ENCODE data around the gene CHODL. TPM values are rescaled to one million over a fixed set of nuclear protein-coding genes. Genes with fewer than 3 reads are reported as not detected.

CHODL gene
- total RNA-seq, 1 experiment from 2014 or later = 3.4 TPM

DNA sequence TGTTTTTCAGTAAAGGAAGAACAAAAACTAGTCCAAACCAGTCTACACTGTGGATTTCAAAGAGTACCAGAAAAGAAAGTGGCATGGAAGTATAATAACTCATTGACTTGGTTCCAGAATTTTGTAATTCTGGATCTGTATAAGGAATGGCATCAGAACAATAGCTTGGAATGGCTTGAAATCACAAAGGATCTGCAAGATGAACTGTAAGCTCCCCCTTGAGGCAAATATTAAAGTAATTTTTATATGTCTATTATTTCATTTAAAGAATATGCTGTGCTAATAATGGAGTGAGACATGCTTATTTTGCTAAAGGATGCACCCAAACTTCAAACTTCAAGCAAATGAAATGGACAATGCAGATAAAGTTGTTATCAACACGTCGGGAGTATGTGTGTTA lies 21.3 kb downstream of the CHODL start:
- Histone ChIP-seq H2AFZ (ENCODE audit: low read length) (no peak overlapping the region), H3T11ph (ENCODE audit: low read length) (no peak overlapping the region), H3K79me2 (ENCODE audit: insufficient read depth, low read length) (no peaks in the 10 kb centered on the region), H2BK5ac (ENCODE audit: insufficient read length, low read length) (no peak overlapping the region), H2BK12ac (ENCODE audit: insufficient read length, low read depth, low read length) (no peak overlapping the region), H2BK15ac (ENCODE audit: low read depth, low read length) (no peak overlapping the region), H3K56ac (ENCODE audit: insufficient read length, low read depth, low read length) (no peak overlapping the region), H3K23ac (ENCODE audit: insufficient read length, low read depth, low read length) (no peak overlapping the region), H2AK5ac (ENCODE audit: insufficient read length, low read length) (no peak overlapping the region), H4K20me1 (ENCODE audit: control insufficient read depth, insufficient read depth, insufficient read length) (no peaks in the 10 kb centered on the region), H3K4ac (ENCODE audit: low read depth, low read length) (no peak overlapping the region), H3K18ac (ENCODE audit: insufficient read length, low read depth, low read length) (no peak overlapping the region), H4K8ac (replicated peaks; ENCODE audit: insufficient read length, low read depth, low read length) (no peak overlapping the region), H4K91ac (ENCODE audit: insufficient read length, low read depth, low read length) (no peak overlapping the region), H3K27me3 (ENCODE audit: insufficient read depth, low read length) (no peaks in the 10 kb centered on the region), H3K79me1 (ENCODE audit: insufficient read depth, low read depth, low read length, poor library complexity, severe bottlenecking) (no peaks in the 10 kb centered on the region), H3K14ac (ENCODE audit: insufficient read depth, low read length) (no peak overlapping the region), H2BK20ac (ENCODE audit: low read depth, low read length, poor library complexity, severe bottlenecking) (no peak overlapping the region), H3K27ac (ENCODE audit: insufficient read length, low read depth, low read length) (no peak overlapping the region), H4K5ac (ENCODE audit: insufficient read length, low read depth, low read length) (no peak overlapping the region), H3K4me2 (ENCODE audit: insufficient read depth, insufficient read length, low read length) (no peak overlapping the region), H3K9me3 (ENCODE audit: control insufficient read depth, low read depth, low read length) (no peaks in the 10 kb centered on the region), H3K4me1 (ENCODE audit: insufficient read depth, low read length) (no peaks in the 10 kb centered on the region), H3K9ac (ENCODE audit: extremely low read depth, insufficient read length, low read length) (no peak overlapping the region), H2BK120ac (ENCODE audit: low read depth, low read length, poor library complexity, severe bottlenecking) (no peak overlapping the region), H3K23me2 (ENCODE audit: insufficient read length, low read depth, low read length, poor library complexity, severe bottlenecking) (no peaks in the 10 kb centered on the region)
- TF ChIP-seq, protein P1, sequence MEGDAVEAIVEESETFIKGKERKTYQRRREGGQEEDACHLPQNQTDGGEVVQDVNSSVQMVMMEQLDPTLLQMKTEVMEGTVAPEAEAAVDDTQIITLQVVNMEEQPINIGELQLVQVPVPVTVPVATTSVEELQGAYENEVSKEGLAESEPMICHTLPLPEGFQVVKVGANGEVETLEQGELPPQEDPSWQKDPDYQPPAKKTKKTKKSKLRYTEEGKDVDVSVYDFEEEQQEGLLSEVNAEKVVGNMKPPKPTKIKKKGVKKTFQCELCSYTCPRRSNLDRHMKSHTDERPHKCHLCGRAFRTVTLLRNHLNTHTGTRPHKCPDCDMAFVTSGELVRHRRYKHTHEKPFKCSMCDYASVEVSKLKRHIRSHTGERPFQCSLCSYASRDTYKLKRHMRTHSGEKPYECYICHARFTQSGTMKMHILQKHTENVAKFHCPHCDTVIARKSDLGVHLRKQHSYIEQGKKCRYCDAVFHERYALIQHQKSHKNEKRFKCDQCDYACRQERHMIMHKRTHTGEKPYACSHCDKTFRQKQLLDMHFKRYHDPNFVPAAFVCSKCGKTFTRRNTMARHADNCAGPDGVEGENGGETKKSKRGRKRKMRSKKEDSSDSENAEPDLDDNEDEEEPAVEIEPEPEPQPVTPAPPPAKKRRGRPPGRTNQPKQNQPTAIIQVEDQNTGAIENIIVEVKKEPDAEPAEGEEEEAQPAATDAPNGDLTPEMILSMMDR (conservative IDR thresholded peaks at IDR 0.05) = no peak
- no peak overlapping the region for H3K27ac Mint-ChIP-seq
- H3K9me3 Mint-ChIP-seq = peaks cover 0 to 12% of the 10 kb centered on the region in 2 experiments; a peak in 3 of 5 replicates
- no peak for DNase-seq
- no peaks in the 10 kb centered on the region for H3K27me3 Mint-ChIP-seq (ENCODE audit: low read depth)
- H3K4me1 Mint-ChIP-seq = no peaks in the 10 kb centered on the region
- no peak overlapping the region for H3K4me3 Mint-ChIP-seq
- H3K36me3 Mint-ChIP-seq (ENCODE audit: insufficient read depth in 1 of 3, low read depth in 3 of 3) = peaks cover 2 to 9% (median 6%) of the 10 kb centered on the region in 3 experiments; a peak in 5 of 7 replicates
- no CpG with 5 or more reads among the region's 2 CpGs for WGBS (ENCODE audit: extremely low coverage, insufficient read length, low lambda C conversion rate)

Measured in H9 (cell line).